ENCODE results near the gene FLNB. TPM values are rescaled to one million over a fixed set of nuclear protein-coding genes. Genes with fewer than 3 reads are reported as not detected.
A peak's percentile ranks its signal among the peaks of the same experiment; 100 is the strongest.

FLNB gene
- total RNA-seq, 4 donors from 2014 or later: 60.2 to 138 (median 96.2) TPM

DNA sequence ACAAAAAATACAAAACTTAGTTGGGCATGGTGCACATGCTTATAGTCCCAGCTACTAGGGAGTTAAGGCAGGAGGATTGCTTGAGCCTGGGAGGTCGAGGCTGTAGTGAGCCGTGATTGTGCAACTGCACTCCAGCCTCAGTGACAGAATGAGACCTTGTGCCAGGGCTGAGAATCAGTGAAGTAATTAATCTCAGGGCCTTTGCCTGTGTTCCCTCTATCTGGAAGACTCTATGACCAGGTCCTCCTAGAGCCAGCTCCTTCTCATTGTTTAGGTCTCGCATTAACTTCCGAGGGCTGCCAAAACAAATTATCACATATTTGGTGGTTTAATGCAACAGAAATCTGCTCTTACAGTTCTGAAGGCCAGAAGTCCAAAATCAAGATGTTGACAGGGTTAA is 41.4 kb upstream of the FLNB start:
- Histone ChIP-seq H3K36me3 (no peaks in the 10 kb centered on the region), H3K27ac (peak overlapping the region in 1 of 4 donors; percentile 35), H3K9me3 (no peaks in the 10 kb centered on the region), H3K4me1 (peaks cover 0 to 15% (median 2%) of the 10 kb centered on the region in 3 donors), H3K27me3 (no peaks in the 10 kb centered on the region), H3K4me3 (no peak overlapping the region)
- peak; percentile 70 for ATAC-seq
- WGBS, 2 donors (ENCODE audit: low coverage in 1 of 2): 21 to 23% methylated on average over 2 to 4 of the region's 4 CpGs
- TF ChIP-seq POLR2A (IDR thresholded peaks at IDR 0.05) (no peak), EP300 (IDR thresholded peaks at IDR 0.05) (no peak), POLR2AphosphoS5 (IDR thresholded peaks at IDR 0.05) (peak; percentile 19)
- TF ChIP-seq, protein P1, sequence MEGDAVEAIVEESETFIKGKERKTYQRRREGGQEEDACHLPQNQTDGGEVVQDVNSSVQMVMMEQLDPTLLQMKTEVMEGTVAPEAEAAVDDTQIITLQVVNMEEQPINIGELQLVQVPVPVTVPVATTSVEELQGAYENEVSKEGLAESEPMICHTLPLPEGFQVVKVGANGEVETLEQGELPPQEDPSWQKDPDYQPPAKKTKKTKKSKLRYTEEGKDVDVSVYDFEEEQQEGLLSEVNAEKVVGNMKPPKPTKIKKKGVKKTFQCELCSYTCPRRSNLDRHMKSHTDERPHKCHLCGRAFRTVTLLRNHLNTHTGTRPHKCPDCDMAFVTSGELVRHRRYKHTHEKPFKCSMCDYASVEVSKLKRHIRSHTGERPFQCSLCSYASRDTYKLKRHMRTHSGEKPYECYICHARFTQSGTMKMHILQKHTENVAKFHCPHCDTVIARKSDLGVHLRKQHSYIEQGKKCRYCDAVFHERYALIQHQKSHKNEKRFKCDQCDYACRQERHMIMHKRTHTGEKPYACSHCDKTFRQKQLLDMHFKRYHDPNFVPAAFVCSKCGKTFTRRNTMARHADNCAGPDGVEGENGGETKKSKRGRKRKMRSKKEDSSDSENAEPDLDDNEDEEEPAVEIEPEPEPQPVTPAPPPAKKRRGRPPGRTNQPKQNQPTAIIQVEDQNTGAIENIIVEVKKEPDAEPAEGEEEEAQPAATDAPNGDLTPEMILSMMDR (IDR thresholded peaks at IDR 0.05): no peak

DNA sequence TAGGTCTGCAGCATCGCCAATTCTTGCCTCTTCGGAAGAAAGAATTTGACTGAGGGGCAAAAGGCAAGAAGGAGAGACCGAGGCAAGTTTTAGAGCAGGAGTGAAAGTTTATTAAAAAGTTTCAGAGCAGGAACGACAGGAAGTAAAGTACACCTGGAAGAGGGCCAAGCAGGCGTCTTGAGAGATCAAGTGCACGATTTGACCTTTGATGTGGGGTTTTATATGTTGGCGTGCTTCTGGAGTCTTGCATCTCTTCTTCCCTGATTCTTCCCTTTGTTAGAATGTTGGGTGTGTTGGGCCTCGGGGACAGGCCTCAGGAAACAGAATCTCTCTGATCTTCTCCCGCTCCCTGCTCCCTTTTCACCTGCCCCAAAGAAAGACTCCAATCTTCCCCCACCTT is 40.6 kb upstream of the FLNB start:
- Histone ChIP-seq H3K27ac (no peak overlapping the region), H3K9me3 (no peaks in the 10 kb centered on the region), H3K36me3 (no peaks in the 10 kb centered on the region), H3K4me3 (no peak overlapping the region), H3K4me1 (peaks cover 0 to 22% (median 2%) of the 10 kb centered on the region in 3 donors), H3K27me3 (no peaks in the 10 kb centered on the region)
- no peak for ATAC-seq
- 70 to 79% methylated on average over 8 of the region's 9 CpGs for WGBS, 2 donors (ENCODE audit: low coverage in 1 of 2)
- TF ChIP-seq EP300 (IDR thresholded peaks at IDR 0.05): no peak
- TF ChIP-seq POLR2A (IDR thresholded peaks at IDR 0.05): no peak
- TF ChIP-seq POLR2AphosphoS5 (IDR thresholded peaks at IDR 0.05): no peak
- TF ChIP-seq, protein P1 (IDR thresholded peaks at IDR 0.05): no peak

DNA sequence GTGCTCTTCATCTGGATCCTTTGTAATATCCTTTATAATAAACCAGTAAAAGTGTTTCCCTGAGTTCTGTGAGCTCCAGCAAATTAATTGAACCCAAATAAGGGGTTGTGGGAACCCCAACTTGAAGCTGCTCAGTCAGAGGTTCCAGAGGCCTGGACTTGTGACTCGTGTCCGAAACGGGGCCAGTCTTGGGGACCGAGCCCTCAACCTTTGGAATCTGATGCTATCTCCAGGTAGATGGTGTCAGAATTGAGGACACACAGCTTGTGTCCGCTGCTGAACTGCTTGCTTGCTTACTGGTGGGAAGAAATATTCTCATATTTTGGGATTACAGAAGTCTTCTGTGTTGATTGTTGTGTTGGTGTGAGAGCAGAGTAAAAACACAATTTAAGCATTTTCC is 39.7 kb upstream of the FLNB start:
- 93 to 95% methylated on average over 4 to 5 of the region's 5 CpGs for WGBS, 2 donors (ENCODE audit: low coverage in 1 of 2)
- no peak overlapping the region for H3K27ac ChIP-seq
- no peak for ATAC-seq
- H3K9me3 ChIP-seq: no peaks in the 10 kb centered on the region
- H3K4me1 ChIP-seq: peaks cover 0 to 28% (median 2%) of the 10 kb centered on the region in 3 donors
- no peaks in the 10 kb centered on the region for H3K27me3 ChIP-seq
- no peak overlapping the region for H3K4me3 ChIP-seq
- H3K36me3 ChIP-seq: no peaks in the 10 kb centered on the region
- TF ChIP-seq, protein P1 (IDR thresholded peaks at IDR 0.05): no peak
- TF ChIP-seq POLR2A (IDR thresholded peaks at IDR 0.05) (no peak), EP300 (IDR thresholded peaks at IDR 0.05) (no peak), POLR2AphosphoS5 (IDR thresholded peaks at IDR 0.05) (no peak)

DNA sequence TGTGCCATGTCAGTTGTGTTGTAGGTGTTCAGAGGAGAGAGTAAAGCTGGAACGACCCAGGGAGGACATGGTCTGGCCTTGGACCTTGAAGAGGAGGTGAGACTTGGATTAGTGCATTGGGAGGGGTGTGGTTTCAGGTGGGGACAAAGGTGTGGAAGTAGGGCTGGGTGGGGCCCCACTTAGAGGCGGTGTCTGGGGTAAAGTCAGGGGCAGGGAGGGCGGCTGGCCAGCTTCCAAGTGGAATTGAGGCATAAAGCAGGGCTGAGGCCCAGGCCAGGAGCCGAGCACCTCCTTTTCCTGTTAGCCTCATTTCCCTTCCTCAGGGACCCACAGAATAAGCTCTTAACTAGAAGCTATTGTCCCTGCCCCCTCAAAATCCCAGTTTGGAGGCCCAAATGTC is 36.2 kb upstream of the FLNB start:
- ATAC-seq: no peak
- no peaks in the 10 kb centered on the region for H3K9me3 ChIP-seq
- H3K36me3 ChIP-seq: no peaks in the 10 kb centered on the region
- no peaks in the 10 kb centered on the region for H3K27me3 ChIP-seq
- no peak for TF ChIP-seq POLR2AphosphoS5 (IDR thresholded peaks at IDR 0.05)
- no peak for TF ChIP-seq POLR2A (IDR thresholded peaks at IDR 0.05)
- TF ChIP-seq, protein P1 (IDR thresholded peaks at IDR 0.05): no peak
- TF ChIP-seq EP300 (IDR thresholded peaks at IDR 0.05): no peak
- H3K27ac ChIP-seq: peak overlapping the region in 3 of 4 donors; percentile 38 to 66 (median 57)
- no peak overlapping the region for H3K4me3 ChIP-seq
- 60 to 69% methylated on average over 1 to 3 of the region's 4 CpGs for WGBS, 2 donors (ENCODE audit: low coverage in 1 of 2)
- peaks cover 0 to 27% (median 5%) of the 10 kb centered on the region in 3 donors for H3K4me1 ChIP-seq

DNA sequence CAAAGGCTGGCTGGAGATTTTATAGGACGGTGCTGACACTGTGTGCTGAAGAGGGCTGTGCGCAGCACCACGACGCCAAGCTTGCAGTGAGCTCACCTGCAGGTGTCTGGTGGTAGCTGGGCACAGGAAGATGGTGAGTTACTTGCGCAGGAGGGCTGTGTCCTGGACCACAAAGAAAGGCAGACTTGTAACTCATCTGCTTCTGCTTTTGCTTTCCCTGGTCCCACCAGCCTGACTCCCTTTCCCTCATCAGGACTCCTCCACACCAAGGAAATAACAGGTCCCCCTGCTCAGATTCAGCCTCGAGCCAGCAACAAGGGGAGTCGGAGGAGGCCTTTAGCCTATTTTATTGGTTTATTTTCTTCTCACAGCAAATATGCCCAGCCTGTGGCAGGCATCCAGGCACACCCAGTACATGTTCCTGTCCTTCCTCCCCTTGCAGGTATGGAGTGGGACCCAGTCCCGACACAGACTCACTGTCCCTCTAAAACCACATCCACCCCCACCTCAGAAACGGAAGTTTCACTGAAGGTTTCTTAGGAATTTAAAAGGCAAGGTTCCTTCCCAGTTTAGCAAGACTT is 35.6 kb upstream of the FLNB start:
- H3K36me3 ChIP-seq: no peaks in the 10 kb centered on the region
- H3K9me3 ChIP-seq: no peaks in the 10 kb centered on the region
- ATAC-seq: no peak
- peaks cover 0 to 25% (median 3%) of the 10 kb centered on the region in 3 donors for H3K4me1 ChIP-seq
- WGBS, 2 donors (ENCODE audit: low coverage in 1 of 2): 53 to 63% methylated on average over 4 to 7 of the region's 9 CpGs
- H3K27ac ChIP-seq: peak overlapping the region in 3 of 4 donors; percentile 38 to 66 (median 57)
- H3K27me3 ChIP-seq: no peaks in the 10 kb centered on the region
- no peak overlapping the region for H3K4me3 ChIP-seq
- TF ChIP-seq POLR2AphosphoS5 (IDR thresholded peaks at IDR 0.05) (no peak), EP300 (IDR thresholded peaks at IDR 0.05) (no peak), POLR2A (IDR thresholded peaks at IDR 0.05) (no peak)
- TF ChIP-seq, protein P1 (IDR thresholded peaks at IDR 0.05): no peak
